Measurements from ENCODE around the gene MMGT1.
"Not testable (repeated sequence)": the region's sequence is repeated elsewhere in the genome, so short reads cannot be mapped to it uniquely, and the experiment has no call there.

MMGT1 gene

DNA sequence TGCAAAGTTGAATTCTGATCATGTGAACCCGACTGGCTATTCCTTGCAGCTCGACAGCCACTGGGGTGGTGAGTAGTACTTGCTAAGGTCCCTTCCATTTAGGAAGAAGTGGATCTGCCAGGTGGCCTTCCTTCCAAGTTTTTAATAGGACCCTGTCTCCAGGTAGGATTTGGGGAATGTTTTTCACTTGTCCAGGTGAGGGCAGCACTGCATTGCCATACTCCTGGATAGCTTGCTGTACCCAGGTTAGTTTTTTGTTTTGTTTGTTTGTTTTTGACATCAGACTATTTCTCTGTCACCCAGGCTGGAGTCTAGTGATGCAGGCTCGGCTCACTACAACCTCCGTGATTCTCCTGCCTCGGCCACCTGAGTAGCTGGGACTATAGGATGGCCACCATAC lies 50.4 kb downstream of the MMGT1 start:
- DNase-seq (ENCODE audit: low spot score) = no peak

DNA sequence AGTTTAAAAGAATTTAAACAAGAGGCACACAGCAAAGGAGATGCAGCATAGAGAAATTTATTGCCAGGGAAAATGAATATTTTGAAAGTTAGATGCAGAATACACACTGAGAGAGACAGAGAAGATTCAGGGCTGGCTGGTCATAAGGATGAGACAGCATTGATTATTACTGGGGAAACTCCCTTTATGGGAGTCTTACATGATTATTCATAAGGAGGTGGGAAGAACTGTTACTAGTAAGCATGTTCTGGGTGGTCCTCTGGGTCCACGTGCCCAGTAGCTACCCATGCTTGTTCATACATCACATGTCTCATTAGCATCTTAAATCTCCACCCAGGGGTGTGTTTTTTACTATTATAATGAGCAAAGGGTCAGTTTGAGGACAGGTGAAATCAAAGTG lies 53.3 kb downstream of the MMGT1 start:
- DNase-seq (ENCODE audit: low spot score) = not testable (repeated sequence)

DNA sequence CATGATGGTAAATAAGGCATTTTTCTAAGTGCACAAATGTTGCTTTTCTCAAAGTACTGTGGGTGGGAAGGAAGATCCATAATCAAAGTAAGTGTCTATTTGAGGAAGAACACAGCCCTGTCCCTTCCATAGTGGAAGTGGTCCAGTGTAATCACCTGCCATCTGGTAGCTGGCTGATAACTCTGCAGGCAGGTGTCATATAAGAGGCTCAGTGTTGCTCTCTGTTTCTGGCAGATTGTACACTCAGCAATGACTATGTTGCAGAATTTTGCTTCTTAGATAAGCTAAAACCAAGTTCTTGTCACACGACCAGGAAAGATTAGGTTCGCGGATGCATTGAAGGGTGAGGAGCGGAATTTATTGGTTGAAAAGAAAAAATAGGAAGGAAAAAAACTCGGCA lies 59.4 kb downstream of the MMGT1 start:
- no peak for DNase-seq (ENCODE audit: low spot score)
